T-helper 1 cell treated with Interleukin-12 subunit alpha and Interleukin-12 subunit beta and Interleukin-4 antibody, amounts not matched to agents 30 ng/mL and 1 ng/mL, for 36 hours (primary cell): ENCODE data around the gene DDX24. TPM values are rescaled to one million over a fixed set of nuclear protein-coding genes. Genes with fewer than 3 reads are reported as not detected.

Source experiments
- intact Hi-C: fragments of 100-400 bp; cut with micrococcal nuclease; formaldehyde crosslinking; loops from one replicate; pipeline ENCODE4 v1.15.1; 2024
- total RNA-seq: library from RNA; stranded (reverse); gene quantifications from 2 replicates; pipeline ENCODE4 v1.2.3, GENCODE V29; 2022

DDX24 gene
- total RNA-seq: 206 and 208 TPM in 2 replicates

- intact Hi-C loops: loop anchor here (1.0 kb wide), 9 partner anchors 25 to 142 kb away; partner anchors contain the start of genes ASB2, IFI27L2, OTUB2 and PPP4R4
Measured at GRCh38 chr14:94080621-94081385, at the start of gene DDX24, which contains the start of gene IFI27L1. Gene DDX24, minus strand, starts transcription at chr14:94081202. Its CDS starts 1,460 bp downstream, at chr14:94079742. Gene IFI27L1, plus strand, starts transcription at chr14:94081310. Its CDS starts 15,628 bp downstream, at chr14:94096938.

GRCh38 chr14:94129758-94130414, 48.9 kb upstream of the DDX24 start:
- intact Hi-C loops: loop anchor here (1.0 to 5.0 kb wide), 7 partner anchors 44 to 282 kb away; partner anchors contain the start of genes DDX24, IFI27L1, OTUB2 and PPP4R4

- intact Hi-C loops: loop anchor here (1.0 kb wide), 4 partner anchors 45 to 170 kb away; partner anchors contain the start of genes DDX24, IFI27L1 and PPP4R4
Measured at GRCh38 chr14:94129111-94129757, 48.2 kb upstream of the DDX24 start, which contains the start of gene IFI27L2. Gene IFI27L2, minus strand, starts transcription at chr14:94129604. Its CDS starts 40 bp downstream, at chr14:94129564.

DNA sequence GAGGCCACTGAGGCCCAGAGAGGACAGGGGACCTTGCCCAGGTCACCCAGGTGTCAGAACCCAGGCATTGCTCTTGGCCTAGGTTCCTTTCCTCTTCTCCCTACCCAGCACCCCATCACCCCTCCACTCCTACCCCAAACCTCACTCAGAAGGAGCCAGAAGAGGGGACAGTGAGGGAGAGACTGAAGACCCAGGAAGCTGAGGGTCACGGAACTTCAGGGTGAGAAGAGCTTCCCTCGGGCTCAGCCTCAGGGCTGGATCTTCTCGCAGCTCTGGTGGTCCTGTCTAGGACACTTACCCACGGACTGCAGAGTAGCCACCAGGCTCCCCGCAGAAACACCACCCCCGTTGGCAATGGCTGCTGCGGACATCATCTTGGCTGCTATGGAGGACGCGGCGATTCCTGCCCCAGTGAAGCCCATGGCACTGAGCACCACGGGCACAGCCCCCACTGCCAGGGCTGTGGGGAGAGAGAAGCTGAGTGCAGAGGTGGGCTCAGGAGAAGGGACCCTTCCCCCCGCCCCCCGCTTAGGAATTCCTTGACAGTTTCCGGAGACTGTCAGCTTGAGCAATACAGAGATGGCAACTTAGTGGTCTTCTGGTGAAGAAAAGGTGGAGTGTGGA, 47.3 kb upstream of the DDX24 start:
- intact Hi-C loops: no loop called here

GRCh38 chr14:94127330-94127729, 46.3 kb upstream of the DDX24 start:
- intact Hi-C loops: no loop called here

GRCh38 chr14:94126800-94127199, 45.8 kb upstream of the DDX24 start:
- intact Hi-C loops: no loop called here

DNA sequence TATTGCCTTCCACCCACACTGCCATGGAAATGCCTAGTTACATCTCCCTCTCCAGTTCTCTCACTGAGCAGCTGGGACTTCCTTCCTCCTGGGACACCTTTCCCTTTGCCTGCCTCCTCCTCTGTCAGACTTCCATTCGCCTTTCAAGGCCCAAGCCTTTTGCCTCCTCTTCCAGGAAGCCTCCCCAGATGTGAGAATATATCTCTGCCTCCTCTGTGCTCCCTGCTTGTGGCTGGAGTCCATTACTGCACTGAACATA, 45.3 kb upstream of the DDX24 start:
- intact Hi-C loops: no loop called here

- intact Hi-C loops: no loop called here
Measured at GRCh38 chr14:94125659-94126418, 44.8 kb upstream of the DDX24 start.

DNA sequence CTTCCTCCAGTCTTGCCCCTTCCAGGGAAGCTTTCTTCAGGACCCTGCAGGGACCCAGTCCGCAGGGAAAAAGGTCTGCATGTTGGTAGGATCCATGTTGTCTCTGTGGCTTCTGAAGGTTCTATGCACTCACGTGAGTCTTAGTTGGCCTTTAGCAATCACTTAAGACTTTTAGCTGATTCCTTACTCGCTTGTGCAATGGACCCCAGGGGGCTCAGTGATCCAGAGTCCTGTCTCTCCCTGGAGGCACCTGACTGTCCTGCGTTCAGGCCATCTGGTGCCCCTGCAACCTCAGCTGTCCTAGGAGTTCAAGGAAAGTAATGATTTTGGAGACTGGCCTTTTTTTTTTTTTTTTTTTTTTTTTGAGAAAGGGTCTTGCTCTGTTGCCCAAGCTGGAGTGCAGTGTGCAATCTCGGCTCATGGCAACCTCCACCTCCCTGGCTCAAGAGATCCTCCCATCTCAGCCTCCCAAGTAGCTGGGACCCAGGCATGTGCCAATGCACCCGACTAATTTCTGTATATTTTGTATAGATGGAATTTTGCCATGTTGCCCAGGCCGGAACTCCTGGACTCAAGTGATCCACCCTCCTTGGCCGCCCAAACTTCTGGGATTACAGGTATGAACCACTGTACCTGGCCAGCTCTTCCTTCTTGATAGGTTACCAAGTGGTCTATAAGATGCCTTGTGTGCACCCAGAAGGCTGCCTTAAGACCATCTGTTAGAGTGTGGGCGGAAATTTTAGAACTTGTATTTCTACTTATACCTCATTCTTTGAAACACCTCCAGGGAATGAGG, 43.8 kb upstream of the DDX24 start:
- intact Hi-C loops: no loop called here

- intact Hi-C loops: no loop called here
Measured at GRCh38 chr14:94123868-94124267, 42.9 kb upstream of the DDX24 start.

- intact Hi-C loops: no loop called here
Measured at GRCh38 chr14:94123296-94123695, 42.3 kb upstream of the DDX24 start.

- intact Hi-C loops: no loop called here
Measured at GRCh38 chr14:94122438-94122837, 41.4 kb upstream of the DDX24 start.

GRCh38 chr14:94121485-94121884, 40.5 kb upstream of the DDX24 start:
- intact Hi-C loops: no loop called here

DNA sequence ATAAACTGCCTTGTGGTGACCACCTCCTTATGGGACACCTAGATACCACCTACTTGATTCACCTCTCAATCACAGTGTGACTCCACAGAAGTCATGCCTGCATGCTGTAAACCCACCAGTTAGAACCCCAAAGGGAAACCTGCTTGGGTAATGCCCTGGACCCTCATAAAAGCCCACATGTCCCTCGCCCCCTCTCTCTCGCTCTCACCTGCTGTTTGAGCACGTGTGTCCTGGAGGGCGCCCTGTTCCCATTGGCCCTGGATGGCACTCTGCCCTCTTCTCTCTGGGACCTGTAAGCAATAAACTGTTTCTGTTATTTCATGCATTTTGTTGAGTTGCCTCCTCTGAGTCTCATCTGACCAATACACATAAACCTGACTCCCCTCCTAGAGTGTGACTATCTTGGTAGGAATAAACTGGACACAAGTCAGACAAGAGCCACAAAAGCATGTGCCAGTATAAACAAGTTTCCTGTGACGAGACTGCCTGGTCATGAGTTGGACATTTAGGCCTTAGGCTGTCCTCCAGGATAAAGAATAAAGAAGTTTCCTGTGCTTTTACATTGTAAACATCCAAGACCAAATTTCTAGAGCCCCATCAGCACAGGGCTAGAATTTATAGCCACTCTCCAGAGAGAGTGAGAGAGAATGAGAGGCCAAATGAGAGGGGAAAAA, 39.8 kb upstream of the DDX24 start:
- intact Hi-C loops: no loop called here

GRCh38 chr14:94119071-94119470, 38.1 kb upstream of the DDX24 start:
- intact Hi-C loops: no loop called here

DNA sequence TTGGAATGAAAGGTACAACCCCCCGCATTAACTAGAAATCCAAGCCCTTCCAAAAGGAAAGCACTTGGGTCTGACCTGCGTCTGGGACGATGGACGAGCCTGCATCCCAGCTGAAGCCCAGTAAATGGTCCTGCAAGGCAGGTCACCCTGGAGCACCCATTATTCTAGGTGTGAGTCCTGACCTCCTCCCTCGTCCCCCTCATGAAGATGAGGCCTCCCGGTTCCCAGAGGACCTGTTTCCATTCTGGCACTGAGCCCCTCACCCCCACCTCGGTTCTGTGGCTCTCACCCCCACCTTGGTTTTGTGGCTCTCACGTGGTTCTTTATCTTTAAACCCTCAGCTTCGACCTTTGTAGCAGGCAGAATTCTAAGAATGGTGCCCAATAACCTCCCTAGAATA, 36.9 kb upstream of the DDX24 start:
- intact Hi-C loops: no loop called here

DNA sequence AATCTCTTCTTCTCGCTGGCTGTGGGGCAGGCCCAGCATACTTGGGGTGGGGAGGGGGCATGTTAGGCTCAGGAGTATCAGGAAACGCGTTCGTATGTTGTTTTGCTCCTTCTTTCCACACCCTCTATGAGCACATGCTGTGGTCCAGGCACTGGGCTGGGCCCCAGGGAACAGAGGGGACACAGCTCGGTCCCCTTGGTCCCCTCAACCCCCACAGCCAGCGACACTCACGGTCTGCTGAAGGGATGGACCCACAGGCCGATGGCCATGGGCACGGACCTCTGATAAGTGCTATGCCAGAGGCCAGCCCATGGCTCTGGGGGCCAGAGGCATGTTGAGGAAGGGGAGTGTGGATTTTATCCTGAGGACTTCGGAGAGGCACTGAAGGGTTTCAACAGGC, 35.7 kb upstream of the DDX24 start:
- intact Hi-C loops: no loop called here

DNA sequence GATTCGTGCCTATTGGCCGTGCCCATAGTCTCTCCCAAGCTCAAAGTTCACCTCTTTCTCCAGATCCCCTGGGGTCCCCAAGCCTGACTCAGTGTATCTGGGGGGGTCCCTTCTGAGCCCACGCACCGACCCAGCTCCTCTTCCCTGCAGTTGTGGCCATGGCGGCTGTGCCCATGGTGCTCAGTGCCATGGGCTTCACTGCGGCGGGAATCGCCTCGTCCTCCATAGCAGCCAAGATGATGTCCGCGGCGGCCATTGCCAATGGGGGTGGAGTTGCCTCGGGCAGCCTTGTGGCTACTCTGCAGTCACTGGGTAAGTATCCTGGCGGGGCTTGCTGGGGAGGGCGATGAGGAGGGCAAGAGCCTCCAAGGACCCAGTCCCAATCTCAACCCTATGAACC, 34.6 kb upstream of the DDX24 start:
- intact Hi-C loops: no loop called here

- intact Hi-C loops: no loop called here
Measured at GRCh38 chr14:94115058-94115591, 34.1 kb upstream of the DDX24 start.
